ENCODE results near the gene ETV6. TPM values are rescaled to one million over a fixed set of nuclear protein-coding genes. Genes with fewer than 3 reads are reported as not detected.

Gene ETV6
- total RNA-seq, 2 experiments from 2014 or later, result 55.3 to 57.5 TPM

DNA sequence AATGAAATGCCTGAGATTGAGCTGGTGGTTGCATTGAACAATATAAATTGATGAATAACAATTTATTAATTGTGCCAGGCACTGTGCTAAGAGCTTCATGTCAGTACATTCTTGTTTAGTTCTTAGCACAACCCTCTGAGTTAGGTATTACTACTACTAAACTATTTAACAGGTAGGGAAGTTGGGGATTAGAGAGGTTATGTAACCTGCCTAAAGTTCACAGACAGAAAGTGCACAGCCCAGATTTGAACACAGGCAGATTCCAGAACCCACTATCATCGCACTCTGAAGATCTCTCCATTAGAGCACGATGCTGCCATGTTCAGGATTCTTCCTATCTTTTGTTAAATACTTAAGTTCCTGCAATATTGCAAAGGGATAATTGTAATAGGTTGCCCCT is 49.3 kb downstream of the ETV6 start:
- Mint-ChIP-seq H3K4me1 (ENCODE audit: low read depth) (peaks cover 77% of the 10 kb centered on the region), H3K27me3 (no peaks in the 10 kb centered on the region), H3K9me3 (no peaks in the 10 kb centered on the region), H3K36me3 (peaks cover 11% of the 10 kb centered on the region), H3K4me3 (no peak overlapping the region), H3K27ac (no peak overlapping the region)
- CTCF ChIA-PET, result interaction anchor here (0.9 to 1.2 kb wide), 2 partner anchors 13 to 335 kb away, joined by 3 read pairs; no protein-coding TSS in a partner anchor
- no peak for DNase-seq
- intact Hi-C loops (cut with micrococcal nuclease), result no loop called here
- POLR2A ChIA-PET, result no interaction called here

DNA sequence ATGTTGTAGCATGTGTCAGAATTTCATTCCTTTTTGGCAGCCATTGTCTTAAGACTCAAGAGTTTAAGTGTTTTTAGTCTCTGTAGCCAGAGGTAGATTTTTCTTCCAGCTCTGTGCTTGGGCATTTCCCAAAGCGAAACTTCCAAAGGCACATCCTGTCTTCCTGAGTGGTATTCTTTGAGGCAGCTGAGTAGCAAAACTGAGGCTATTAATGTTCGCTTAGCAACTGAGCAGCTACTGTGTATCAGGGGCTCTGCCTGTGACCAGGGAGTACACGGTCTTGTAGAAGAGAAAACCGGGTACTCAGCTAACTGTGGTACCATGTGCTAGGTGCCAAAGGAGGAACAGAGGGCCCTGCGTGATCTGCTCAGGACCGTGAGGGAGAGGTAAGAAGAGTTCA is 52.0 kb downstream of the ETV6 start:
- Mint-ChIP-seq H3K4me3 (no peak overlapping the region), H3K4me1 (ENCODE audit: low read depth) (peaks cover 68% of the 10 kb centered on the region), H3K9me3 (no peaks in the 10 kb centered on the region), H3K36me3 (peaks cover 12% of the 10 kb centered on the region), H3K27me3 (no peaks in the 10 kb centered on the region), H3K27ac (no peak overlapping the region)
- intact Hi-C loops (cut with micrococcal nuclease), result no loop called here
- CTCF ChIA-PET, result interaction anchor here (0.7 to 0.8 kb wide), 2 partner anchors 51 to 332 kb away, joined by 4 read pairs; no protein-coding TSS in a partner anchor
- DNase-seq, result no peak
- POLR2A ChIA-PET, result interaction anchor here (0.6 to 1.5 kb wide), 2 partner anchors 18 to 31 kb away, joined by 3 read pairs; no protein-coding TSS in a partner anchor

DNA sequence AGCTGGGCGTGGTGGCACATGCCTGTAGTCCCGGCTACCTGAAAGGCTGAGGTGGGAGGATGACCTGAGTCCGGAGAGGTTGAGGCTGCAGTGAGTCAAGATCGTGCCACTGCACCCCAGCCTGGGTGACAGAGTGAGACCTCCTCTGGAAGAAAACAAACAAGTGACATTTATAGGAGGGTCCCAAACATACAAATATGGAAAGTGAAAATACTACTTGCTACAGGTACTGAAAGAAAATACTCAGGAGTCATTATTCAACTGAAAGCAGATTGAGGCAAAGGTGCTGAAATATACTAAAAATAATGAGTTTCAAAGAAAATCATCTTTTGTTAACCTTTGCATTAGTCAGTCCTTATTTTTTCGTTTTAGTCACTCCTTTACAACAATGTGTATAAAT is 53.5 kb downstream of the ETV6 start:
- intact Hi-C loops (cut with micrococcal nuclease), result loop anchor here (1.0 kb wide), 4 partner anchors 10 to 149 kb away; no protein-coding TSS in a partner anchor
- H3K36me3 Mint-ChIP-seq, result peaks cover 10% of the 10 kb centered on the region
- peak overlapping the region; percentile 48 for H3K4me3 Mint-ChIP-seq
- H3K27ac Mint-ChIP-seq, result peak overlapping the region; percentile 76
- H3K4me1 Mint-ChIP-seq (ENCODE audit: low read depth), result peaks cover 63% of the 10 kb centered on the region
- ChIA-PET CTCF (no interaction called here), POLR2A (no interaction called here)
- DNase-seq, result peak; percentile 49
- H3K27me3 Mint-ChIP-seq, result no peaks in the 10 kb centered on the region
- no peaks in the 10 kb centered on the region for H3K9me3 Mint-ChIP-seq

DNA sequence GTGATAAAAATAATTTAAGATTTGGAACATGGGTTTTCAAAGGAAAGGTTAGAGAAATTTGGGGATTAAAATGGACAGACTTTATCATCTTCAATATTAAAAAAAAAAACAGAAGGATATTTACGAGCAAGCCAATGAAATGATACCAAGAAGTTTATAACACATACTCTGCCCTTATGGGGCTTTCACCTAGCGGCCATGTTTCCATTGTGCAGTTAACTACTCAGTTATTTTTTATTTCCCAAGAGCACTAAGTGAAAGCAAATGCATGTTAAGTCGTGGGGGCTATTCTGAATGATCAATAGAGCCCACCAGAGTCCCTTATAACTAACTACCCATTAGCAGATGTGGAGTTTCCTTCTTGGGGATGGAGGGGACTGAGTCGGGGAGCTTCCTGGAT is 53.9 kb downstream of the ETV6 start:
- ChIA-PET CTCF (no interaction called here), POLR2A (no interaction called here)
- Mint-ChIP-seq H3K4me3 (peak overlapping the region; percentile 48), H3K27me3 (no peaks in the 10 kb centered on the region), H3K27ac (peak overlapping the region; percentile 76), H3K9me3 (no peaks in the 10 kb centered on the region), H3K4me1 (ENCODE audit: low read depth) (peaks cover 61% of the 10 kb centered on the region), H3K36me3 (peaks cover 10% of the 10 kb centered on the region)
- intact Hi-C loops (cut with micrococcal nuclease), result loop anchor here (1.0 kb wide), 4 partner anchors 10 to 149 kb away; no protein-coding TSS in a partner anchor
- no peak for DNase-seq

DNA sequence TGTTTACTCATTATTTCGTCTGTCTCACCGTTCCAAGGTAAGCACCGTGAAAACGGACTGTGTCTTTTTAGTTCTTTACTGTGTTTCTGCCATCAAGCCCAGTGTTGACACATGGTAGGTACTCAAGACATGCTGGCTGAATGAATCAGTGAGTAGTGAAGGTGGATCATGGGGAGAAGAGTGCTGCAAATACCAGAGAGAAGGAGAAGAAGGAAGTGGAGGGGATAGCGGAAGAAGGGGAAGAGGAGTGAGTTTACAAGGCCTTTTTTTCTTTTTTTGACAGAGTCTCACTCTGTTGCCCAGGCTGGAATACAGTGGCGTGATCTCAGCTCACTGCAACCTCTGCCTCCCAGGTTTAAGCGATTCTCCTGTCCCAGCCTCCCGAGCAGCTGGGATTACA is 54.6 kb downstream of the ETV6 start:
- intact Hi-C loops (cut with micrococcal nuclease), result no loop called here
- Mint-ChIP-seq H3K36me3 (peaks cover 10% of the 10 kb centered on the region), H3K4me3 (no peak overlapping the region), H3K9me3 (no peaks in the 10 kb centered on the region), H3K27me3 (no peaks in the 10 kb centered on the region), H3K4me1 (ENCODE audit: low read depth) (peaks cover 61% of the 10 kb centered on the region), H3K27ac (no peak overlapping the region)
- CTCF ChIA-PET, result no interaction called here
- POLR2A ChIA-PET, result no interaction called here
- no peak for DNase-seq

DNA sequence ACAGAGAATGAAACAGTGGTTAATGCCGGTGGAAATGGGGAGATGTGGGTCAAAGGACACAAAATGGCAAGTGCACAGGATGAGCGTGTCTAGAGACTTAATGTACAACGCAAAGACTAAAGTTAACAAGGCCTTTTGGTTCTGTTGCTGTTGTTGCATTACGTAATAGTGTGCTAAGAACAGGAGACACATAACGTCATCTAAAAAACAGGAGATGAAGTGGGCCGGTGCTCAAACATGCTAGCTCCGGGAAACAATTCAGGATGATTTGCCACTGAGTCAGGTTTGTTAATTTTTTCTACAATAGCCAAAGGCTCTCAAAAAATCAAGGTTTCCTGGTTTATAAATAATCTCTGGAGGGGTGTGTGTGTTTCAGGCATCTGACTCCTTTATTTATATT is 55.5 kb downstream of the ETV6 start:
- Mint-ChIP-seq H3K9me3 (no peaks in the 10 kb centered on the region), H3K27ac (no peak overlapping the region), H3K4me3 (no peak overlapping the region), H3K36me3 (peaks cover 10% of the 10 kb centered on the region), H3K4me1 (ENCODE audit: low read depth) (peaks cover 64% of the 10 kb centered on the region), H3K27me3 (no peaks in the 10 kb centered on the region)
- ChIA-PET POLR2A (interaction anchor here (0.6 kb wide), 1 partner anchor 22 kb away, joined by 3 read pairs; no protein-coding TSS in a partner anchor), CTCF (interaction anchor here (0.6 kb wide), 1 partner anchor 123 kb away, joined by 4 read pairs; no protein-coding TSS in a partner anchor)
- no peak for DNase-seq
- intact Hi-C loops (cut with micrococcal nuclease), result no loop called here

DNA sequence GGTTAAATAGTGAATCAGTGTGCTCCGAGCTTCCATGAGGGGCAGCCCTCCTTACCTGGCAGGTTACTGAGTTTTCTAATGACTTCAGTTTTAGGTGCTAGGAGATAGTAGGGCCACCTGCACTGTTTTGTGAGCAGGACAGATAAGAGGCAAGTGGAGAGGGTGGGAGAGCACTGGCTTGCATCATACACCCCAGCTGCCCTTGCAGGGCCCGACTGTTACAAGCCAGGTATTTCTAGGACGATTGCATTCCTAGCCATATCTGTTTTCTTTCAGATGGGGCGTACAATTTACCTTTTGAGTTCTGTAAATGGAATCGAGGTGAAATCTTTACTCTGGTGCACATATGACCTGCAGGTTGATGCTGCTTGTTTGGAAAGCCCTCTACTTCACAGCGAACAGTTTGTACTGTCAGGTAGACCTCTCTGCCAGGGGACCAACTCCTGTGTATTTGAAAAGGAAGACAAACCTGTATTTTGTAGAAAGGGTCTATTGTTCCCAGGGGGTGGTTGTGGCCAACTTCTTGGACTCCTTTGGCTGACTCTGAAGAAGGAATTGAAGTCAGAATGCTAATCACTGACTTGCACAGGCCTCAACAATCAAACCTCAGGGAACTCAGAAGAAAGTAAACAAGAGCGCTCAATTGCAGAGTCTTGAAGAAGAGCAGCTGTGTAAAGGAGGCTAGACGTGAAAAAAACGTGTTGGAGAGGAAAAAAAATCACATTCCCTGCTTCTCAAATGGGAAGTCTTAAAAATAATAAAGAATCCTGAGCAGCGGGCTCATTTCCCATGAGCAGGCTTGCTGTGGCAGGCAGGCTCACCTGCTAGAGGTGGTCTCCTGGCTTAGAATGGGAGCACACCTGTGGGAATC is 57.3 kb downstream of the ETV6 start:
- DNase-seq, result no peak
- H3K27ac Mint-ChIP-seq, result no peak overlapping the region
- POLR2A ChIA-PET, result no interaction called here
- intact Hi-C loops (cut with micrococcal nuclease), result no loop called here
- CTCF ChIA-PET, result no interaction called here
- H3K4me1 Mint-ChIP-seq (ENCODE audit: low read depth), result peaks cover 67% of the 10 kb centered on the region
- no peaks in the 10 kb centered on the region for H3K9me3 Mint-ChIP-seq
- H3K27me3 Mint-ChIP-seq, result no peaks in the 10 kb centered on the region
- H3K4me3 Mint-ChIP-seq, result no peak overlapping the region
- H3K36me3 Mint-ChIP-seq, result peaks cover 10% of the 10 kb centered on the region

DNA sequence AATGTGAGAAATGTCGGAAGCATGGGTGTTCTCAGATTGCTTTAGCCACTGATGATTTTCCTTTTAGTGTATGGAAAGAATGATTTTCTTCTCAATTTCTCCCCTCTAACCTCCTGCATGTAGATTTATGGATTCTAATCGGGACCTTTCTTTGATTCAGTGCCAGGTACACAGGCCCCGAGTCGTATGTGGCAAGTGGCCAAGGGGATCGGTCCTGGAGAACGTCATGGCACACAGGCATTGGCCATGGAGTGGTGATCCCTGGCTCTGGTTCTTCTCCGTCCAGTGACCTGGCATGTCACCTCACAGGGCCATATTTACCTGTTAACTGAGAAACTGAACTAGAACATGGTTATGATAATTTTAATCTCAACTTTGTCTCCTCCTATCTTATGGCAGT is 58.1 kb downstream of the ETV6 start:
- DNase-seq, result no peak
- Mint-ChIP-seq H3K27me3 (no peaks in the 10 kb centered on the region), H3K27ac (no peak overlapping the region), H3K9me3 (no peaks in the 10 kb centered on the region), H3K4me1 (ENCODE audit: low read depth) (peaks cover 67% of the 10 kb centered on the region), H3K4me3 (no peak overlapping the region), H3K36me3 (peaks cover 14% of the 10 kb centered on the region)
- intact Hi-C loops (cut with micrococcal nuclease), result no loop called here
- POLR2A ChIA-PET, result no interaction called here
- CTCF ChIA-PET, result no interaction called here

DNA sequence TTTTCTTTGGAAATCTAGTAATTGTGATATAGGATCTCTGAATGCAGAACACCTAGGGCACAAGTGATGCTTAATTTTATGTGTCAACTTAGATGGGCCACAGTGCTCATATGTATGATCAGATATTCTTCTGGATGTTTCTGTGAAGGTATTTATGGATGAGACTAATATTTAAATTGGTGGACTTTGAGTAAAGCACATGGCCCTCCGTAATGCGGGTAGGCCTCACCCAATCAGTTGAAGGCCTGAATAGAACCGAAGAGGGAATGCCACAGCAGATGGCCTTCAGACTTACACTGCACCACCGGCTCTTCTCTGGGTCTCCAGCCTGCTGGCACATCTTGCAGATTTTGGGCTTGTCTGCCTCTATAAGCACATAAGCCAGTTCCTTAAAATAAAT is 60.0 kb downstream of the ETV6 start:
- H3K4me1 Mint-ChIP-seq (ENCODE audit: low read depth), result peaks cover 72% of the 10 kb centered on the region
- ChIA-PET POLR2A (no interaction called here), CTCF (no interaction called here)
- no peak for DNase-seq
- intact Hi-C loops (cut with micrococcal nuclease), result no loop called here
- no peaks in the 10 kb centered on the region for H3K27me3 Mint-ChIP-seq
- H3K27ac Mint-ChIP-seq, result no peak overlapping the region
- no peaks in the 10 kb centered on the region for H3K9me3 Mint-ChIP-seq
- H3K4me3 Mint-ChIP-seq, result no peak overlapping the region
- peaks cover 20% of the 10 kb centered on the region for H3K36me3 Mint-ChIP-seq

DNA sequence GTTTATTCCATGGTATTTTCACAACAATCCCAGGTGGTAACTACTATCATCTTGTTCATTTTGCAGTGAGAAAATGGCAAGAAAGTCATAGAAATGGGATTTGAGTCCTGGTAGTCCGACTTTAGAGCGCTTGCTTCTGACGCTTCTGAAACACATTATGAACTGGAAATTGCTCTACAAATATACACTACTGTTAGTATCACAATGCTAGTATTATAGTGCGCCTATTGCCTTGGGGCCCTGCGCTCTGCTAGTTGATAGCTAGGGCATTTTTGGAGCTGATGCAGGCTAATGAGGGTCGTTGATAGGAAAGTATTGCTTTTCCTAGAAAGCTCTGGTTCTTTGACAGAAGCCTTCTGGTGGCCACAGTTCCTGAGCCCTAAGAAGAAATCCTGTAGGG is 61.0 kb downstream of the ETV6 start:
- Mint-ChIP-seq H3K27ac (no peak overlapping the region), H3K36me3 (peaks cover 22% of the 10 kb centered on the region), H3K4me3 (no peak overlapping the region), H3K27me3 (no peaks in the 10 kb centered on the region), H3K9me3 (no peaks in the 10 kb centered on the region), H3K4me1 (ENCODE audit: low read depth) (peaks cover 73% of the 10 kb centered on the region)
- intact Hi-C loops (cut with micrococcal nuclease), result no loop called here
- CTCF ChIA-PET, result no interaction called here
- POLR2A ChIA-PET, result no interaction called here
- no peak for DNase-seq

DNA sequence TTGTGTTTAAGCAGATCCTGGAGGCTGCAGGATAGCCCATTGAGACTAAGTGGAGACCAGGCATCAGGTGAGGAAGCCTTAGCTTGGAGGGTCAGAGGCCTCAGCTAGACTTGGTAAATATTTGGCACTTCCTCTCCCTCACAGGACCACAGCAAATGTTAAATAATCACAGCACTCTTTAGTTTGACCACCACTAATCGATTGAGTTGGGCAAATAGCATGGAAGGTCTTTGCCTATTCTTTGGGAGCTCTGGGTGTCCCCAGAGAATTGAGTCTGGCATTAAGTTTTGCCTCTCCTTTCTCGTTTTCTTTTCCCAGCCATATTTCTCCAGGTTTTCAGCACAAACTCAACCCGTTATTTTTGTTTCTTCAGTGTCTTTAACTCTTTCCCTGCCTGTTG is 61.4 kb downstream of the ETV6 start:
- H3K36me3 Mint-ChIP-seq, result peaks cover 25% of the 10 kb centered on the region
- intact Hi-C loops (cut with micrococcal nuclease), result no loop called here
- H3K27ac Mint-ChIP-seq, result peak overlapping the region; percentile 47
- ChIA-PET POLR2A (no interaction called here), CTCF (no interaction called here)
- H3K4me1 Mint-ChIP-seq (ENCODE audit: low read depth), result peaks cover 72% of the 10 kb centered on the region
- no peak overlapping the region for H3K4me3 Mint-ChIP-seq
- DNase-seq, result no peak
- no peaks in the 10 kb centered on the region for H3K27me3 Mint-ChIP-seq
- no peaks in the 10 kb centered on the region for H3K9me3 Mint-ChIP-seq

DNA sequence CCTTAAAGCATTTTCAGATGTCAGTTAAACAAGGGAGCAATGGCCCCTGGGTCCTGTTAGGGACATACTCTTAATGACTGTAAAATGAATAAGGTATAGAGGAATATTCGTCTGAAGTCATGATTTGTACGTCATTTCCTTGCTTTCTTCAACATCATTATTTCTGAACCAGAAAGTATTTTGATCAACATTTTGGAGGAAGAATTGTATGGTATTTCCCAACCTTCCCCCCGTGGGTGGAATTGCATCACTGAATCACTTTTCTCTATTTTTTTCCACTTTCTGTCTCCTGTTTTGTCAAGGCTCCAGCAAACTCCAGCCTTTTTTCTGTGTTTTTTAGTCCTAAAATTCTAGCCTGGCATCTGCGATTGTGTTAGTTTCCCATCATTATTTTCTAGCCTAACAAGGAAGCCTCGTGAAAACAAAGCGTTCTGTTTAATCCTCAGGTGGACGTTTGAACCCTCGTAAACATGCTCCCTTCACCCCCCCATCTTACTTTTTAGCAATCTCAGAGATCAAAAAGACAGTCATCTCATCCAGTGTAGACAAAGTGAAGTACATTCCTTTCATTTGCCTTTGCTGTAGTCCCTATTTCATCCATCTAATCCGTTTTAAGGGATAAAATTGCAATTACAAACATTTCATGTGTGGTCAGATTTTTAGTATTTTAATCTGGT is 62.3 kb downstream of the ETV6 start:
- POLR2A ChIA-PET, result no interaction called here
- Mint-ChIP-seq H3K36me3 (peaks cover 31% of the 10 kb centered on the region), H3K27ac (peak overlapping the region; percentile 47), H3K4me3 (no peak overlapping the region), H3K27me3 (no peaks in the 10 kb centered on the region), H3K4me1 (ENCODE audit: low read depth) (peaks cover 77% of the 10 kb centered on the region), H3K9me3 (no peaks in the 10 kb centered on the region)
- no peak for DNase-seq
- CTCF ChIA-PET, result no interaction called here
- intact Hi-C loops (cut with micrococcal nuclease), result loop anchor here (2.0 kb wide), 1 partner anchor 19 kb away; no protein-coding TSS in a partner anchor
